GM23338 (cell line): Measurements from ENCODE around the gene S1PR3. TPM values are rescaled to one million over a fixed set of nuclear protein-coding genes. Genes with fewer than 3 reads are reported as not detected.

Experiments
- ATAC-seq: fragments of 200-7000 bp; cut with Tn5 transposase; 3 replicates; pipeline ENCODE4 v1.9.1; 2020
- DNase-seq: peaks from one replicate; pipeline ENCODE4 v3.0.0-alpha.2; 2015; ENCODE audit warnings: low spot score
- H2AFZ ChIP-seq: fragments of 200-600 bp; sonication (generic); 2 replicates; pipeline ENCODE4 v1.8.0; 2016; ENCODE audit warnings: antibody characterized with exemption, mild to moderate bottlenecking, moderate library complexity
- H3F3A ChIP-seq: fragments of 200-600 bp; sonication (generic); replicated peaks from 2 replicates; pipeline ENCODE4 v1.8.0; 2017; ENCODE audit warnings: antibody characterized with exemption, mixed run types, low read depth
- H3K27ac ChIP-seq: fragments of 200-600 bp; sonication (generic); 2 replicates; pipeline ENCODE4 v1.6.1; 2016; ENCODE audit warnings: low read depth
- H3K27me3 ChIP-seq: fragments of 200-600 bp; sonication (generic); 2 replicates; pipeline ENCODE4 v1.8.0; 2016; ENCODE audit warnings: mild to moderate bottlenecking, mixed run types, moderate library complexity; ENCODE audit not compliant: insufficient read depth
- H3K36me3 ChIP-seq: fragments of 200-600 bp; sonication (generic); 2 replicates; pipeline ENCODE4 v1.8.0; 2016; ENCODE audit warnings: mild to moderate bottlenecking; ENCODE audit not compliant: insufficient read depth
- H3K4me1 ChIP-seq: fragments of 200-600 bp; sonication (generic); 2 replicates; pipeline ENCODE4 v1.8.0; 2016; ENCODE audit warnings: mild to moderate bottlenecking, moderate library complexity; ENCODE audit not compliant: insufficient read depth
- H3K4me2 ChIP-seq: fragments of 200-600 bp; sonication (generic); 2 replicates; pipeline ENCODE4 v1.7.1; 2017; ENCODE audit warnings: mixed run types
- H3K4me3 ChIP-seq: fragments of 200-600 bp; sonication (generic); 2 replicates; pipeline ENCODE4 v1.6.1; 2016; ENCODE audit warnings: mixed run types
- H3K79me2 ChIP-seq: fragments of 200-600 bp; sonication (generic); replicated peaks from 2 replicates; pipeline ENCODE4 v1.8.0; 2017; ENCODE audit warnings: mild to moderate bottlenecking; ENCODE audit not compliant: insufficient read depth
- H3K9me2 ChIP-seq: fragments of 200-600 bp; sonication (generic); 2 replicates; pipeline ENCODE4 v1.8.0; 2017; ENCODE audit not compliant: insufficient read depth
- H4K20me1 ChIP-seq: fragments of 200-600 bp; sonication (generic); replicated peaks from 2 replicates; pipeline ENCODE4 v1.8.0; 2017; ENCODE audit warnings: mild to moderate bottlenecking; ENCODE audit not compliant: insufficient read depth
- H3K27ac Mint-ChIP-seq: 2 replicates; pipeline ENCODE4 v1.8.0; 2020; ENCODE audit warnings: inconsistent platforms, mild to moderate bottlenecking, moderate library complexity, mixed read lengths
- H3K27me3 Mint-ChIP-seq: 3 replicates; pipeline ENCODE4 v1.8.0; 2022; ENCODE audit warnings: low read depth, mild to moderate bottlenecking, moderate library complexity, mixed read lengths, inconsistent platforms; ENCODE audit not compliant: insufficient read depth, poor library complexity
- H3K36me3 Mint-ChIP-seq: 3 replicates; pipeline ENCODE4 v1.8.0; 2021; ENCODE audit warnings: low read depth, mild to moderate bottlenecking, inconsistent platforms, moderate library complexity, mixed read lengths
- H3K4me1 Mint-ChIP-seq: 3 replicates; pipeline ENCODE4 v1.8.0; 2020; ENCODE audit warnings: mild to moderate bottlenecking, inconsistent platforms, mixed read lengths
- H3K4me3 Mint-ChIP-seq: 3 replicates; pipeline ENCODE4 v1.8.0; 2021; ENCODE audit warnings: moderate library complexity, mild to moderate bottlenecking, inconsistent platforms, mixed read lengths
- H3K9me3 Mint-ChIP-seq: 3 replicates; pipeline ENCODE4 v1.8.0; 2020; ENCODE audit warnings: moderate library complexity, mild to moderate bottlenecking, inconsistent platforms, mixed read lengths
- CREB1 ChIP-seq: fragments of 250-450 bp; sonication (Bioruptor Pico); IDR thresholded peaks from 2 replicates; pipeline ENCODE4 v1.5.0; 2020; ENCODE audit warnings: low read depth, mild to moderate bottlenecking, moderate library complexity
- ETS1 ChIP-seq: IDR thresholded peaks from 2 replicates; pipeline ENCODE4 v1.6.1; 2016; ENCODE audit warnings: antibody characterized with exemption
- EZH2 ChIP-seq: fragments of 200-600 bp; sonication (generic); IDR thresholded peaks from one replicate; pipeline ENCODE4 v1.8.0; 2017; ENCODE audit warnings: antibody characterized with exemption, mild to moderate bottlenecking, low read depth; ENCODE audit not compliant: unreplicated experiment
- JUNB ChIP-seq: IDR thresholded peaks from one replicate; pipeline ENCODE4 v1.6.1; 2016; ENCODE audit warnings: antibody characterized with exemption; ENCODE audit not compliant: unreplicated experiment
- NANOG ChIP-seq: IDR thresholded peaks from 2 replicates; pipeline ENCODE4 v1.6.1; 2016; ENCODE audit warnings: antibody characterized with exemption, borderline replicate concordance
- ZNF114 ChIP-seq: fragments of 250-450 bp; sonication (Bioruptor Pico); IDR thresholded peaks from 2 replicates; pipeline ENCODE4 v1.5.0; 2020; ENCODE audit warnings: mild to moderate bottlenecking, moderate library complexity
- ZNF331 ChIP-seq: fragments of 250-450 bp; sonication (Bioruptor Pico); IDR thresholded peaks from 2 replicates; pipeline ENCODE4 v1.5.0; 2020; ENCODE audit warnings: low read depth, mild to moderate bottlenecking, moderate library complexity
- ZNF462 ChIP-seq: fragments of 250-450 bp; sonication (Bioruptor Pico); IDR thresholded peaks from 2 replicates; pipeline ENCODE4 v1.5.0; 2020; ENCODE audit warnings: mild to moderate bottlenecking, moderate library complexity
- polyA plus RNA-seq: library from polyadenylated mRNA; unstranded; fragments of >200 nt; fragmentation: Nextera tagmentation; extraction: Ambion mirVana; gene quantifications from 2 replicates; pipeline ENCODE4 v1.2.1, GENCODE V29; 2016
- total RNA-seq: library from RNA; depleted of rRNA; stranded (reverse); fragments of >200 nt; shearing (Covaris generic); gene quantifications from 2 replicates; pipeline ENCODE4 v1.2.3, GENCODE V29; 2014

Gene S1PR3
- total and polyA plus RNA-seq, 2 experiments from 2014 or later: 2.1 to 7.6 TPM

- TF ChIP-seq ZNF462 (CRISPR knock-in tag): no peak
- TF ChIP-seq ETS1: no peak
- no peak for TF ChIP-seq JUNB
Observed at GRCh38 chr9:89014153-89014552, 22.9 kb downstream of the S1PR3 start (continued).

- H2AFZ ChIP-seq: no peak overlapping the region
- Mint-ChIP-seq H3K27ac (no peak overlapping the region), H3K4me3 (no peak overlapping the region), H3K27me3 (peaks cover 5% of the 10 kb centered on the region), H3K9me3 (0 out of 3 replicates have a peak, but pooled peaks cover 3% of the 10 kb centered on the region), H3K36me3 (peaks cover 7% of the 10 kb centered on the region; the same call in 2 of the 3 replicates), H3K4me1 (peaks cover 4% of the 10 kb centered on the region)
- H3K9me2 ChIP-seq: peaks cover 4% of the 10 kb centered on the region; the same call in 1 of the 2 replicates
- no peak overlapping the region for H3K4me2 ChIP-seq
- no peak for DNase-seq
- H3K4me1 ChIP-seq: no peaks in the 10 kb centered on the region
- H3K79me2 ChIP-seq: no peaks in the 10 kb centered on the region
- H3K27ac ChIP-seq: no peak overlapping the region
- no peaks in the 10 kb centered on the region for H3F3A ChIP-seq
- no peaks in the 10 kb centered on the region for H3K27me3 ChIP-seq
- H3K4me3 ChIP-seq: no peak overlapping the region
- H3K36me3 ChIP-seq: no peaks in the 10 kb centered on the region
- ATAC-seq: no peak
- no peaks in the 10 kb centered on the region for H4K20me1 ChIP-seq
- no peak for TF ChIP-seq CREB1
- TF ChIP-seq JUNB: no peak
- no peak for TF ChIP-seq ZNF331 (CRISPR knock-in tag)
- TF ChIP-seq ZNF114 (CRISPR knock-in tag): no peak
- no peak for TF ChIP-seq ZNF462 (CRISPR knock-in tag)
- no peak for TF ChIP-seq NANOG
- TF ChIP-seq EZH2: no peak
Observed at GRCh38 chr9:89015336-89015735, 24.1 kb downstream of the S1PR3 start.
